Adrenal gland (tissue), 5 donors: ENCODE measurements around the gene PARVA.

Source experiments
- POLR2A ChIP-seq, 2 donors: fragments of 450-650 bp; IDR thresholded peaks; one replicate each; pipeline ENCODE4 v1.6.1; 2017; ENCODE audit warnings: antibody characterized with exemption in 2 of 2, mild to moderate bottlenecking in 2 of 2, moderate library complexity in 1 of 2
- TF ChIP-seq, protein P1 (sequence below), 6 experiments: fragments of 450-650 bp in 4 of 6; fragments of 200-600 bp in 2 of 6; sonication (generic) in 1 of 6; IDR thresholded peaks; 1 replicate in 5 of 6; 2 replicates in 1 of 6; pipeline versions ENCODE4 v1.5.1 to v1.8.0; 2016 to 2021; ENCODE audit warnings: antibody characterized with exemption in 6 of 6, mild to moderate bottlenecking in 2 of 6, moderate library complexity in 1 of 6
- donor health status: DM: no; HTN: no; CAD: no.

DNA sequence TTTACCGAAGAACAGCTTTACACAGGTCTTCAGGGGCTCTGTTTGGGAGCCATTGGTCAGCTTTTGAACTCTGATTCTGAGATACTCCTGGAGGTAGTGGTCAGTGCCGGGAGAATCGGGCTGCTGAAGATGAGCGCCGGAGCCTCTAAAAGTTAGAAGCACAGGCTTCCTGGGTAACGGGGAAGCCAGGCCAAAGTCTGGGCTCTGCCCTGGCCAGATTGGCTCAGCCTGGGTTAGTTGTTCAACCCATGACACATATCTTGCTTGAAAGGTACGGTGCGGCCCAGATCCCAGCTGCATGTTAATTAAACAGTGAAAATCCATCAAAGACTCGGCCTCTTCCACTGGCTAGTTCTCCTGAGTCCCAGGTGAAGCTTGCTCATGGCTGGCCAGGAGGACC lies 18.0 kb downstream of the PARVA start:
- TF ChIP-seq, protein P1, sequence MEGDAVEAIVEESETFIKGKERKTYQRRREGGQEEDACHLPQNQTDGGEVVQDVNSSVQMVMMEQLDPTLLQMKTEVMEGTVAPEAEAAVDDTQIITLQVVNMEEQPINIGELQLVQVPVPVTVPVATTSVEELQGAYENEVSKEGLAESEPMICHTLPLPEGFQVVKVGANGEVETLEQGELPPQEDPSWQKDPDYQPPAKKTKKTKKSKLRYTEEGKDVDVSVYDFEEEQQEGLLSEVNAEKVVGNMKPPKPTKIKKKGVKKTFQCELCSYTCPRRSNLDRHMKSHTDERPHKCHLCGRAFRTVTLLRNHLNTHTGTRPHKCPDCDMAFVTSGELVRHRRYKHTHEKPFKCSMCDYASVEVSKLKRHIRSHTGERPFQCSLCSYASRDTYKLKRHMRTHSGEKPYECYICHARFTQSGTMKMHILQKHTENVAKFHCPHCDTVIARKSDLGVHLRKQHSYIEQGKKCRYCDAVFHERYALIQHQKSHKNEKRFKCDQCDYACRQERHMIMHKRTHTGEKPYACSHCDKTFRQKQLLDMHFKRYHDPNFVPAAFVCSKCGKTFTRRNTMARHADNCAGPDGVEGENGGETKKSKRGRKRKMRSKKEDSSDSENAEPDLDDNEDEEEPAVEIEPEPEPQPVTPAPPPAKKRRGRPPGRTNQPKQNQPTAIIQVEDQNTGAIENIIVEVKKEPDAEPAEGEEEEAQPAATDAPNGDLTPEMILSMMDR (IDR thresholded peaks at IDR 0.05), result no peak
- no peak for TF ChIP-seq POLR2A (IDR thresholded peaks at IDR 0.05)
